H1 (cell line): Measurements from ENCODE around the gene DDI1. TPM values are rescaled to one million over a fixed set of nuclear protein-coding genes. Genes with fewer than 3 reads are reported as not detected.

Experiments
- CTCF ChIA-PET: fragments of 300-600 bp; sonication (Branson Sonifier 250); formaldehyde crosslinking; loops from one replicate; lab custom pipeline; 2021; ENCODE audit not compliant: partially characterized antibody; lab: Charles Lee
- POLR2A ChIA-PET: fragments of 300-600 bp; sonication (Branson Sonifier 250); formaldehyde crosslinking; loops from one replicate; lab custom pipeline; 2021; ENCODE audit warnings: inconsistent platforms; ENCODE audit not compliant: partially characterized antibody; lab: Charles Lee
- DNase-seq, 2 experiments: peaks; one replicate each; pipeline versions ENCODE4 v3.0.0 to v3.0.0-alpha.2; 2010 to 2022; ENCODE audit warnings: low spot score in 2 of 2, low read depth in 1 of 2, mixed read lengths in 1 of 2
- FAIRE-seq: peaks from 2 replicates; lab custom pipeline; 2011; peaks lifted over from hg19 to GRCh38; lab: Jason Lieb, UNC
- H2AFZ ChIP-seq: 2 replicates; pipeline ENCODE4 v1.8.1; 2012; ENCODE audit warnings: low read length, inconsistent platforms
- H2AK5ac ChIP-seq: 2 replicates; pipeline ENCODE4 v1.6.1; 2013; ENCODE audit warnings: low read depth, low read length
- H2BK120ac ChIP-seq: replicated peaks from 2 replicates; pipeline ENCODE3; 2013; ENCODE audit warnings: low read depth, low read length, inconsistent platforms
- H2BK12ac ChIP-seq: 2 replicates; pipeline ENCODE4 v1.6.1; 2013; ENCODE audit warnings: low read depth, low read length
- H2BK15ac ChIP-seq: 2 replicates; pipeline ENCODE4 v1.6.1; 2013; ENCODE audit warnings: low read length
- H2BK20ac ChIP-seq: 2 replicates; pipeline ENCODE4 v1.6.1; 2013; ENCODE audit warnings: low read length
- H2BK5ac ChIP-seq: 2 replicates; pipeline ENCODE4 v1.6.1; 2013; ENCODE audit warnings: low read depth, low read length
- H3K14ac ChIP-seq: 2 replicates; pipeline ENCODE4 v1.6.1; 2013; ENCODE audit warnings: inconsistent platforms; ENCODE audit not compliant: insufficient read length
- H3K18ac ChIP-seq: 2 replicates; pipeline ENCODE4 v1.6.1; 2013; ENCODE audit warnings: low read length; ENCODE audit errors: extremely low read depth
- H3K23ac ChIP-seq: 2 replicates; pipeline ENCODE4 v1.6.1; 2013; ENCODE audit warnings: inconsistent platforms; ENCODE audit not compliant: insufficient read length
- H3K23me2 ChIP-seq: 2 replicates; pipeline ENCODE4 v1.6.1; 2013; ENCODE audit warnings: low read depth, low read length
- H3K27ac ChIP-seq: 2 replicates; pipeline ENCODE4 v1.6.1; 2011; ENCODE audit warnings: low read depth, low read length, inconsistent platforms
- H3K27me3 ChIP-seq, 4 experiments: replicated peaks in 1 of 4; 1 replicate in 1 of 4; 2 replicates in 3 of 4; pipeline versions ENCODE4 v1.6.1 to v1.8.1; 2011 to 2013; ENCODE audit warnings: low read length in 3 of 4, mild to moderate bottlenecking in 3 of 4, inconsistent platforms in 2 of 4, mixed read lengths in 2 of 4, moderate library complexity in 1 of 4; ENCODE audit not compliant: control insufficient read depth in 3 of 4, insufficient read depth in 3 of 4; ENCODE audit errors: extremely low read depth in 1 of 4
- H3K36me3 ChIP-seq, 4 experiments: 2 replicates each; pipeline versions ENCODE4 v1.6.1 to v1.8.1; 2011 to 2013; ENCODE audit warnings: mild to moderate bottlenecking in 4 of 4, low read length in 3 of 4, moderate library complexity in 2 of 4, control low read depth in 1 of 4, inconsistent platforms in 1 of 4; ENCODE audit not compliant: insufficient read depth in 4 of 4, control insufficient read depth in 2 of 4
- H3K4ac ChIP-seq: replicated peaks from 2 replicates; pipeline ENCODE3; 2013; ENCODE audit warnings: low read length, low read depth, mixed read lengths, inconsistent platforms; ENCODE audit not compliant: insufficient read length
- H3K4me1 ChIP-seq, 4 experiments: replicated peaks in 1 of 4; 1 replicate in 1 of 4; 2 replicates in 3 of 4; pipeline versions ENCODE4 v1.6.1 to v1.8.1; 2011 to 2013; ENCODE audit warnings: low read length in 3 of 4, inconsistent platforms in 2 of 4, mixed read lengths in 1 of 4; ENCODE audit not compliant: insufficient read depth in 4 of 4, control insufficient read depth in 3 of 4
- H3K4me2 ChIP-seq, 2 experiments: 2 replicates each; pipeline versions ENCODE4 v1.6.1 to v1.8.1; 2011 to 2013; ENCODE audit warnings: low read depth in 2 of 2, low read length in 2 of 2, control low read depth in 1 of 2, inconsistent platforms in 1 of 2, mild to moderate bottlenecking in 1 of 2; ENCODE audit not compliant: insufficient read depth in 1 of 2
- H3K4me3 ChIP-seq, 4 experiments: fragments of 200-600, 300-600 bp in 1 of 4; sonication (generic), shearing (Covaris generic), sonication (Bioruptor Twin) in 1 of 4; 2 replicates each; pipeline versions ENCODE4 v1.5.1 to v1.8.1; 2011 to 2016; ENCODE audit warnings: low read length in 4 of 4, low read depth in 3 of 4, control low read depth in 2 of 4, inconsistent platforms in 2 of 4, mild to moderate bottlenecking in 2 of 4, mixed read lengths in 1 of 4, moderate library complexity in 1 of 4; ENCODE audit not compliant: insufficient read depth in 2 of 4; ENCODE audit errors: extremely low read depth in 1 of 4
- H3K56ac ChIP-seq: replicated peaks from 2 replicates; pipeline ENCODE3; 2013; ENCODE audit warnings: low read depth, mild to moderate bottlenecking, mixed read lengths, low read length, inconsistent platforms; ENCODE audit not compliant: insufficient read length
- H3K79me1 ChIP-seq: 2 replicates; pipeline ENCODE4 v1.6.1; 2013; ENCODE audit warnings: low read depth, low read length, control low read depth
- H3K79me2 ChIP-seq, 2 experiments: 2 replicates each; pipeline versions ENCODE4 v1.6.1 to v1.8.1; 2012 to 2013; ENCODE audit warnings: low read length in 2 of 2, mild to moderate bottlenecking in 2 of 2, inconsistent platforms in 1 of 2; ENCODE audit not compliant: insufficient read depth in 2 of 2, control insufficient read depth in 1 of 2
- H3K9ac ChIP-seq, 4 experiments: replicated peaks in 1 of 4; 1 replicate in 1 of 4; 2 replicates in 3 of 4; pipeline versions ENCODE4 v1.6.1 to v1.8.1; 2011 to 2013; ENCODE audit warnings: low read depth in 3 of 4, low read length in 3 of 4, control low read depth in 2 of 4, mild to moderate bottlenecking in 2 of 4, moderate library complexity in 2 of 4, inconsistent platforms in 1 of 4; ENCODE audit errors: extremely low read depth in 1 of 4
- H3K9me3 ChIP-seq, 2 experiments: 2 replicates each; pipeline versions ENCODE4 v1.6.1 to v1.8.1; 2012 to 2013; ENCODE audit warnings: mild to moderate bottlenecking in 2 of 2, moderate library complexity in 2 of 2, control low read depth in 1 of 2, inconsistent platforms in 1 of 2, low read depth in 1 of 2, low read length in 1 of 2, mixed read lengths in 1 of 2; ENCODE audit not compliant: insufficient read depth in 2 of 2
- H4K20me1 ChIP-seq, 2 experiments: replicated peaks in 1 of 2; 2 replicates each; pipeline versions ENCODE3 to v1.8.1; 2011 to 2013; ENCODE audit warnings: inconsistent platforms in 2 of 2, low read length in 2 of 2, mild to moderate bottlenecking in 1 of 2; ENCODE audit not compliant: insufficient read depth in 2 of 2, control insufficient read depth in 1 of 2
- H4K5ac ChIP-seq: 2 replicates; pipeline ENCODE4 v1.6.1; 2013; ENCODE audit warnings: low read length, low read depth, mixed read lengths, inconsistent platforms; ENCODE audit not compliant: insufficient read length
- H4K8ac ChIP-seq: 2 replicates; pipeline ENCODE4 v1.8.0; 2013; ENCODE audit warnings: mild to moderate bottlenecking, moderate library complexity, low read length, inconsistent platforms; ENCODE audit not compliant: insufficient read depth; ENCODE audit errors: extremely low read depth
- H4K91ac ChIP-seq: replicated peaks from 2 replicates; pipeline ENCODE3; 2013; ENCODE audit warnings: low read length, mixed read lengths, inconsistent platforms; ENCODE audit not compliant: insufficient read length
- CHD1 ChIP-seq: IDR thresholded peaks from 2 replicates; pipeline ENCODE4 v1.6.1; 2012; ENCODE audit warnings: low read depth, low read length, improper control_type of control experiment
- CTCF ChIP-seq, 3 experiments: IDR thresholded peaks; 1 replicate in 2 of 3; 2 replicates in 1 of 3; pipeline versions ENCODE4 v1.5.1 to v1.6.1; 2011; ENCODE audit warnings: low read length in 3 of 3, mild to moderate bottlenecking in 3 of 3, inconsistent platforms in 2 of 3, low read depth in 1 of 3, moderate library complexity in 1 of 3; ENCODE audit not compliant: insufficient read depth in 1 of 3; ENCODE audit errors: control extremely low read depth in 1 of 3
- EP300 ChIP-seq, 2 experiments: IDR thresholded peaks; 1 replicate in 1 of 2; 2 replicates in 1 of 2; pipeline ENCODE4 v1.6.1; 2011 to 2012; ENCODE audit warnings: low read depth in 2 of 2, low read length in 2 of 2, mild to moderate bottlenecking in 2 of 2, borderline replicate concordance in 1 of 2, inconsistent platforms in 1 of 2, moderate library complexity in 1 of 2
- MAFK ChIP-seq: IDR thresholded peaks from 2 replicates; pipeline ENCODE4 v1.6.1; 2012; ENCODE audit warnings: low read depth, mild to moderate bottlenecking, improper control_type of control experiment, low read length
- POLR2A ChIP-seq, 2 experiments: IDR thresholded peaks; 1 replicate in 1 of 2; 2 replicates in 1 of 2; pipeline ENCODE4 v1.6.1; 2011; ENCODE audit warnings: low read depth in 2 of 2, low read length in 2 of 2, mild to moderate bottlenecking in 2 of 2; ENCODE audit errors: control extremely low read depth in 1 of 2
- SIN3A ChIP-seq, 2 experiments: IDR thresholded peaks in 1 of 2; conservative IDR thresholded peaks in 1 of 2; 2 replicates each; pipeline ENCODE4 v1.6.1; 2011 to 2012; ENCODE audit warnings: low read length in 2 of 2, improper control_type of control experiment in 1 of 2, low read depth in 1 of 2, mild to moderate bottlenecking in 1 of 2
- SP4 ChIP-seq: IDR thresholded peaks from 2 replicates; pipeline ENCODE4 v1.6.1; 2012; ENCODE audit warnings: low read length, inconsistent platforms
- TAF7 ChIP-seq: optimal IDR thresholded peaks from 2 replicates; pipeline ENCODE3; 2011; ENCODE audit warnings: low read depth, mild to moderate bottlenecking, inconsistent platforms, low read length, moderate library complexity, borderline replicate concordance
- TBP ChIP-seq: IDR thresholded peaks from 2 replicates; pipeline ENCODE4 v1.6.1; 2011; ENCODE audit warnings: low read depth, low read length, improper control_type of control experiment
- TEAD4 ChIP-seq: IDR thresholded peaks from 2 replicates; pipeline ENCODE4 v1.6.1; 2012; ENCODE audit warnings: low read depth, low read length, inconsistent platforms, mixed read lengths
- WGBS, 2 experiments: shearing (Covaris generic) in 1 of 2; methylation state at CpG; one replicate each; pipeline versions ENCODE4 v1.1.6 to v1.1.7; 2013 to 2015; ENCODE audit warnings: low lambda C conversion rate in 2 of 2, mixed read lengths in 2 of 2, inconsistent platforms in 1 of 2, low coverage in 1 of 2, missing lambda C conversion rate in 1 of 2; ENCODE audit not compliant: insufficient replicate concordance in 2 of 2, insufficient coverage in 1 of 2, insufficient read length in 1 of 2; ENCODE audit errors: extremely low coverage in 1 of 2, missing lambda C conversion rate in 1 of 2; 5-methylcytosine and 5-hydroxymethylcytosine counted together
- polyA plus RNA-seq, 7 experiments: library from polyadenylated mRNA; depleted of rRNA in 3 of 7; stranded (reverse) in 5 of 7; unstranded in 2 of 7; fragments of >200 nt in 5 of 7; fragments of 200-250 nt in 2 of 7; gene quantifications; 1 replicate in 5 of 7; 2 replicates in 1 of 7; 4 replicates in 1 of 7; pipeline versions ENCODE4 v1.2.1 to v1.2.3, GENCODE V29; 2011 to 2013; ENCODE audit warnings: missing spikeins in 2 of 7, mixed read lengths in 2 of 7
- total RNA-seq: library from RNA; stranded (reverse); fragmentation: NEBNext Ultra II Directional; extraction: Animal tissue kit (Norgen Biotek cat#: 25700); gene quantifications from 2 replicates; pipeline ENCODE4 v1.2.1, GENCODE V29; 2021

DDI1 gene
- total and polyA plus RNA-seq, 2 of the 8 experiments (the other 6 are each of a cell fraction or from before 2014, with no cell fraction given): not detected

GRCh38 chr11:104086621-104087020, 50.2 kb downstream of the DDI1 start:
- no peak overlapping the region for H2BK15ac ChIP-seq
- H3K27me3 ChIP-seq: no peaks in the 10 kb centered on the region
- CTCF ChIA-PET: interaction anchor here (0.6 kb wide), 1 partner anchor 1225 kb away, joined by 5 read pairs; no protein-coding TSS in a partner anchor
- FAIRE-seq (no peak), DNase-seq (no peak)
- H3K4me1 ChIP-seq: no peaks in the 10 kb centered on the region
- no peak overlapping the region for H2AFZ ChIP-seq
- H3K14ac ChIP-seq: no peak overlapping the region
- H3K23ac ChIP-seq: no peak overlapping the region
- H3K27ac ChIP-seq: no peak overlapping the region
- no peak overlapping the region for H4K5ac ChIP-seq
- H4K91ac ChIP-seq: no peak overlapping the region
- no peak overlapping the region for H3K4ac ChIP-seq
- no peak overlapping the region for H2BK120ac ChIP-seq
- no peaks in the 10 kb centered on the region for H4K20me1 ChIP-seq
- H3K9ac ChIP-seq: no peak overlapping the region
- H3K36me3 ChIP-seq: no peaks in the 10 kb centered on the region
- H3K9me3 ChIP-seq: no peaks in the 10 kb centered on the region
- no peak overlapping the region for H3K56ac ChIP-seq
- no peak overlapping the region for H4K8ac ChIP-seq
- H2BK12ac ChIP-seq: no peak overlapping the region
- WGBS, 2 experiments: 75% methylated on average over 5 of the region's 5 CpGs; no CpG with 5 or more reads in 1 of the 2 experiments
- no peaks in the 10 kb centered on the region for H3K79me2 ChIP-seq
- no peaks in the 10 kb centered on the region for H3K79me1 ChIP-seq
- no peak overlapping the region for H3K4me2 ChIP-seq
- H2AK5ac ChIP-seq: no peak overlapping the region
- no peak overlapping the region for H2BK20ac ChIP-seq
- no peak overlapping the region for H3K18ac ChIP-seq
- POLR2A ChIA-PET: no interaction called here
- H2BK5ac ChIP-seq: no peak overlapping the region
- no peak overlapping the region for H3K4me3 ChIP-seq
- H3K23me2 ChIP-seq: no peaks in the 10 kb centered on the region
- TF ChIP-seq TEAD4 (no peak), TAF7 (no peak), EP300 (IDR thresholded peaks at IDR 0.05; ENCODE audit: borderline replicate concordance in 1 of 2, low read depth in 2 of 2, low read length in 2 of 2) (no peak), SIN3A (conservative IDR thresholded peaks at IDR 0.05 in 1 of 2, IDR thresholded peaks at IDR 0.05 in 1 of 2; ENCODE audit: low read depth in 1 of 2, low read length in 2 of 2) (no peak), CHD1 (no peak), CTCF (IDR thresholded peaks at IDR 0.05; ENCODE audit: control extremely low read depth in 1 of 3, insufficient read depth in 1 of 3, low read depth in 1 of 3, low read length in 3 of 3) (no peak), SP4 (no peak), TBP (no peak), MAFK (no peak), POLR2A (IDR thresholded peaks at IDR 0.05; ENCODE audit: control extremely low read depth in 1 of 2, low read depth in 2 of 2, low read length in 2 of 2) (no peak)
